Eye (tissue), 1 donor: ENCODE data around the gene GLIPR2.
"Not testable (repeated sequence)": the region's sequence is repeated elsewhere in the genome, so short reads cannot be mapped to it uniquely, and the experiment has no call there.

Experiments used
- DNase-seq: peaks from one replicate; pipeline ENCODE4 v3.0.0-alpha.2; 2015

Gene GLIPR2

DNA sequence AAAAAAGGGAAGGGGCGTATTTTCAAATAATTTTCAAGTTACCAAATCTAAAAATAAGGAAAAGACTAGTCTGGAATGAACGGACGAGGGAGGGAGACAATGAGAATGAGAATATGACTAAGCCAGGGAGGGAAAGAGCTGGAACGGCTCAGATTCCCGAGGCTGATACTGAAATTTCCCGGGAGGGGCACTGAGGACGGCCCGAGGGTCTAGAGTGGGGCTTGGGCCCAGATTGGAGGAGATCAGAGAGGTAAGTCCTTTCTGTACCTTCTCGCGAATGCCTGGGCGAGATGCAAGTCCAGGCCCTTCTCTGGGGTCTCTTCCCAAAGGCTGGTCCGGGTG lies 29.3 kb downstream of the GLIPR2 start:
- DNase-seq: no peak

DNA sequence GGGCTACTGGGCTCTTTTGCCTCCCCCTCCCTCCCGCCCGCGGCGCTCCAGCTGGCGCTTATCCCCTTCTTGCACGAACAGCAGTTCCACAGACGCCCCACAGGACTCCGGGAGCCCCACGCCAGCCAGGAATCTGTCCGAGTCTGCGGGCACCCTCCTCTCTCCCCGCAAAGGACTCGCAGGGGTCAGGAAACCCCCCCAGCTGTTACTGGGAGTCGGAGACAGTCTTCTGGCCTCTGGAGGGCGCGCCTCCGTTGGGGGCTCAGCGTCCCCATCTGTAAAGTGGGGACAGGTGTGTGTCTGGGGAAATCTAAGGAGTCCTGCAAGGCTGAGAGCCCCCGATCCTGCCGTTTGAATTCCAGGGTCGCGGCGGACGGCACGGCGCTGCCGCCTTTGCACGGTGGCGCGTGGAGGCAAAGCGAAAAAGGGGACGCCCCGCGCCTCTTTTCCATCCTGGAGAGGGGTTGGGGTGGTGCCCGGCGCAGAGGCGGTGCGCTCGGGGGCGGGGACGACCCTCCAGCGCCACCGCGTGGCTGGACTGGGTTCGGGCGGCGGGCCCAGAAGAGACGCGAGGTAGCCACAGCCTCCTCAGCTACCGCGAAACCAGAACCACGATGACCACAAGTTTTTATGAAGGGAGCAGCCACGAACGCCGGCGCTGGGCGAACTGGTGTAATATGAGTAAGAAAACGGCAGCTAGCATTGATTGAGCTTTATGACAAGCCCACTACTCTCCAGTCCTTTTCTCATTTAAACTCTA lies 29.8 kb downstream of the GLIPR2 start:
- DNase-seq: peak; percentile 90

DNA sequence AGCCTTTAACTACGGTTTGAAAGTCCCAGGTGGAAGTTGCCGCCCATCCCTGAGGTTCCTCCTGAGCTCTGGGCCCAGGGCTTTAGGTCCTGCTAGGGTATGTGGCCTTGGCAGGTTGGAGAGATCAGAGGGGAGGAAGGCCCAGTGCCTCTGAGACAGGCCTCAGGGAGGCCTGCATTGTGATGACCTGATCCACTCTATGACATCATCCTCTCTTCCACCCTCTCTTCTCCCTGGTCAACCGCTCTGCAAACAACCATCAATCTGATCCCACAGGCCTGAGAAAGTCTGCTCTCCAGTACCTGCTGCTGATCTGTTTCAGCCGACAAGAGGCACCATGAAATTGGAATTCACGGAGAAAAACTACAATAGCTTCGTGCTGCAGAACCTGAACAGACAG lies 32.6 kb downstream of the GLIPR2 start, which contains the start of gene CCIN:
TSS of gene CCIN (plus strand) at position 223 of the 400 bp plus-strand sequence. CDS start at position 338, 115 bp downstream.
- DNase-seq: no peak

GRCh38 chr9:36169708-36170107 lies 33.2 kb downstream of the GLIPR2 start:
- DNase-seq: no peak

GRCh38 chr9:36170531-36170930 lies 34.0 kb downstream of the GLIPR2 start:
- no peak for DNase-seq

- no peak for DNase-seq
Observed at GRCh38 chr9:36173861-36174260, 37.3 kb downstream of the GLIPR2 start.

GRCh38 chr9:36174271-36174670 lies 37.7 kb downstream of the GLIPR2 start:
- no peak for DNase-seq

DNA sequence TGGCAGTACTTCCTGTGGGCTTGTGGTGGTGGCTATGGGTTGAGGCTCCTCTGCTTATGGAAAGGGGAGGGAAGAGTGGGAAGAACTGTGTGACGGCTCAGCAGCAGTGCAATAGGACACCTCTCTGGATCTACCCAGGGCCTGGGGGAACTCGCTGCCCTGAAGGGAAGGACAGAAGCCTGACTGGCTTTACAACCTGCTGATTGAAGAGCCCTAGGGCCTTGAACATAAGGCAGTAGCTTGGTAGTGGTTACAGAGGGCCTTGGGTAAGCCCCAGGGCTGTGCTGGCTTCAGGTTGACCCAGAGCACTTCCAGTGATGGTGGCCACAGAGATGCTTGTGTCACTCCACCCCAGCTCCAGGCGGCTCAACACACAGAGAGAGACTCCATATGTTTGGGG lies 38.2 kb downstream of the GLIPR2 start:
- no peak for DNase-seq

DNA sequence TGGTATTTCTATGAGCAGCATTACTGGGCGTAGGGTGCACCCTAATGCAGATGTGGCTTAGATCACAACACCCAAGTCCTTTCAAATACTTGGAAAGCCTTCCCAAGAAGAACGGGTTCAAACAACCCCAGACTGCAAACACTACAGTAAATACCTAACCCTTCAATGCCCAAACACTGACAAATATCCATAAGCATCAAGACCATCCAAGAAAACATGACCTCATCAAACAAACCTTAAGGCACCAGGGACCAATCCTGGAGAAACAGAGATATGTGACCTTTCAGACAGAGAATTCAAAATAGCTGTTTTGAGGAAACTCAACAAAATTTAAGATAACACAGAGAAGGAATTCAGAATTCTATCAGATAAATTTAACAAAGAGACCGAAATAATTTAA lies 38.7 kb downstream of the GLIPR2 start:
- not testable (repeated sequence) for DNase-seq

DNA sequence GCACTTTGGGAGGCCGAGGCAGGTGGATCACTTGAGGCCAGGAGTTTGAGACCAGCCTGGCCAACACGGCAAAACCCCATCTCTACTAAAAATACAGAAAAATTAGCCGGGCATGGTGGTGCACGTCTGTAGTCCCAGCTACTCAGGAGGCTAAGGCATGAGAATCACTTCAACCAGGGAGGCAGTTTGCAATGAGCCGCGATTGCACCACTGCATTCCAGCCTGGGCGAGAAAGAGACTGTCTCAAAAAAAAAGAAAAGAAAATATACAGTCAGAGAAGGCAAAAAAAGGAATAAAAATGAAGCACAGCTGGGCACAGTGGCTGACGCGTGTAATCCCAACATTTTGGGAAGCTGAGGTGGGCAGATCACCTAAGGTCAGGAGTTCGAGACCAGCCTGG lies 40.0 kb downstream of the GLIPR2 start:
- not testable (repeated sequence) for DNase-seq

DNA sequence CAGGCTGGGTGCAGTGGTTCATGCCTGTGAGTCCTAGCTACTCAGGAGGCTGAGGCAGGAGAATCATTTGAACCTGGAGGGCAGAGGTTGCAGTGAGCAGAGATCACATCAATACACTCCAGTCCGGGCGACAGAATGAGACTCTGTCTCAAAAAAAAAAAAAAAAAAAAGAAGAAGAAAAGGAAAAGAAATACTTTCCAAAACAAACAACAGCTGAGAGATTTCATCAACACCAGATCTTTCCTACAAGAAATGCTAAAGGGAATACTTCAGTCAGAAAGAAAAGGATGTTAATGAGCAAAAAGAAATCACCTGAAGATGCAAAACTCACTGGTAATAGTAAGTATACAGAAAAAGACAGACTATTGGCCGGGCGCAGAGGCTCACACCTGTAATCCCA lies 41.0 kb downstream of the GLIPR2 start:
- no peak for DNase-seq

GRCh38 chr9:36180243-36180642 lies 43.7 kb downstream of the GLIPR2 start:
- not testable (repeated sequence) for DNase-seq

DNA sequence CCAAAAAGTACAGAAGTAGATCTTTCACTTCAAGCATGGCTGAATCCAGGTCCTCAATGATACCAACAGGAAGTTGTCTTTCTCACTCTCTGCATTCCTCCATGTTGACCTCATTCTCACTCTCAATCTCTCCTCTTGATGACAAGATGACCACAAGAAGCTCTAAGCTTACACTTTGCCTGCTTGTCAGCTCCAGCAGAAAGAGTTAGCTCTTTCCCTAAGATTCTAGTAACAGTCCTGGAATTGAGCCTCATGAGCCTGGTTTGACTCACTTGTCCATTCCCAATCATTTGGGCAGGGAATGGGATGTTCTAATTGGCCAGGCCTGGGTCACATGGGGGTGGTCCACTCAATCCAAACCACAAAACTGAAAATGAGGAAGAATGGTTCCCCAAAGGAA lies 50.9 kb downstream of the GLIPR2 start:
- DNase-seq: no peak

DNA sequence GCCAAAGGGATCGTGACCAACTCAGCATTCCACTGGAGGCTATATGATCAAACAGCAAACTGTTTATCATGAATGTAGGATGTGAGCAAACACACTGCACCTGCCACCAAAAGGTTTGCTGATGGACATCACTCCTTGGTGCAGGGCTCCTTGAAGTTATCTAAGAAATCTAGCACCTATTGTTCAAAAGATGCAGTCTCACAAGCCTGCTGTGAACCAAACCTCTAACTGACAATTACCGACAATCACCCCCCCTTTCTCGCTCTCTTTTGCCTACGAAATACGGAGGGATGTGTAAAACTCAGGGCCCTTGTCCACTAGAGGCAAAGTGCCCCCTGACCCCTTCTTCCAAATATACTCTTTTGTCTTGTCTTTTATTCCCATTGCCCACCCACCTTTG lies 51.7 kb downstream of the GLIPR2 start:
- no peak for DNase-seq

- DNase-seq: peak; percentile 38
Observed at GRCh38 chr9:36189976-36190375, 53.4 kb downstream of the GLIPR2 start.

GRCh38 chr9:36190388-36191289 lies 54.1 kb downstream of the GLIPR2 start, which contains the start of gene CLTA:
TSS of gene CLTA (plus strand) at chr9:36190921. CDS start at chr9:36191057, 136 bp downstream.
- DNase-seq: peak; percentile 99

DNA sequence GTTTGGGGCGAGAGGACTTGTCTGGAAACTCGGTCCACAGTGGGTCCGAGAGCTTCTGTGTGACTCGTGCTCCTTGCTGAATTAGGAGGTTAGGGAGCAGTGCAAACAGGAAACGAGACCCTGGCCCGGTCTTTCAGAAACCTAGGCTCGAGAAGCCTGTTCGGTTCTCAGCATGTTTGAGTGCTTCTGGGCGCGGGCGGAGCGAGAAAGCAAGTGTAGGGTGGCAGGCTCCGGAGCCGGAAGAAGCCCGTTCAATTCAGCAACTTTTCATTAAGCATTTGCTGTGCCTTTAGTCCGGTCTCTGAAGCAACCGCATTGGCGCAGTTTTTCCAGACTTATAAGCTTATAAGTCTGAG lies 54.7 kb downstream of the GLIPR2 start:
- DNase-seq: no peak

GRCh38 chr9:36191686-36192085 lies 55.2 kb downstream of the GLIPR2 start:
- no peak for DNase-seq

DNA sequence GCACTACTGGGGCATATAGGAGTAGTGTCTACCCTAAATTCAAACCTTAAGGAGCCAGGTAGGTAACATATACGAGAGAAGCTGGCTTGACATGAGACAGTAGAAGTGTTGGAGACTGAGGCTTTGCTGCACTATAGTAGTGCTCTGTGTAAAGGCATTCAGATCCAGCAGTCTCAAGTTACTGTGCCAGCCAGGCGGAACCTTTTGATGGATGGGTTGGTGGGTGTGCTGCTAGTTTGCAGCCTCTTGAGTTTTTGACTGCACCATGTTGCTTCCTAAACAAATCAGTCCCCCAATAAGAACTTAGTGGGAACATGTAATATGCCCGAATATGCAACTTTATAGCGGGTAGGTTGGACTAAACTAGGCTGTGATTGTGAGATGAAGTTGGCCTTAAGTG lies 55.7 kb downstream of the GLIPR2 start:
- DNase-seq: no peak

GRCh38 chr9:36193023-36193422 lies 56.5 kb downstream of the GLIPR2 start:
- DNase-seq: no peak

GRCh38 chr9:36194326-36195000 lies 57.9 kb downstream of the GLIPR2 start:
- no peak for DNase-seq

DNA sequence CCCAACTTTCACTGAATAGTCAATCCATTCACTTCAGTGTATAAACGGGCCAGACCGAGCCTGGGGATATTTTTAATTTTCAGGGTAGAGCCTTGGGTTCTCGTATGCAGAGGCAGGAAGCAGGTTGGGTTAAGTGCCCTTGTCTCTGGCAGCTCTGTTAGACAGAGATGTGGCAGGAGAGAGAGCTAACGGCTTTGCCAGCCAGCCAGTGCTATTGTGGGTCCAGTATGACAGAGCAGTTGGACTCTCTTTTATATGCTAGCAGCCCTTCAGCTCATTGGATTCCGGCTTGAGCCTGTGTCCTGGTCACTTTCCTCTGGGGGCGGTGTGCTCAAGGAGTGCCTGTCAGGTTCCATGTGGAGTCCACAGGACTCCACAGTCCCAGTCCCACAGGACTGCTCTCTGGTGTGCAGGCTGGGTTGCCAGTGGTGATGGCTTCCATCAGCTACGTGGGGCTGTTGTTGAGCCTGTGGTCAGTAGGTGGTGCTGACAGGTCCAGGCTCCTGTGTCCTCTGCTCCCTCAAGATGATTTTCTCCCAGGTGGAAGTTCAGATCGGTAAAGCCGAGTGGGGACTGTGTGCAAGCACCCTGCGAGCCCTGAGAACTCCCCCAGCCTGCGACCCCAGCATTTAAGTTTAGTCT lies 68.5 kb downstream of the GLIPR2 start:
- DNase-seq: no peak

DNA sequence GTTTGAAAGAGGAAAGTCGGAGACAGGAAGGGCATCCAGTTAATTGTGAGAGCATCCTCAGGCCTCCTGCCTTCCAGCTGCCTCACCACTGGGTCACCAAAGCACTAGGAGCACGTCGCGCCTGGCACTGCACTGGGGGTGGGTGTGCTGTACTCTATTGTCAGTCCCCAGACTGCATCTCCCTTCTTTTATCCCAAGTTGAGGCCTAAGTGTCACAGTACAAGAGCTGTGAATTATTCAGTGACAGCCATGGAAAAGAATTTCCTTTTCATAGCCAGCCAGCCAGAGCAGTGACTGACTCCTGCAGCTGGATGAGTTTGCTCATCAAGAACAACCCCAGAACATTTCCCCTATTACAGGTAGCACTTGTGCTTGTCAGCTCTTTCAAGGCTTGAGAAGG lies 70.5 kb downstream of the GLIPR2 start:
- DNase-seq: no peak
